Right lung (tissue), 5 donors: ENCODE measurements around the gene NAA15. TPM values are rescaled to one million over a fixed set of nuclear protein-coding genes. Genes with fewer than 3 reads are reported as not detected.
"Not testable (repeated sequence)": the region's sequence is repeated elsewhere in the genome, so short reads cannot be mapped to it uniquely, and the experiment has no call there.

Experiments
- DNase-seq, 2 donors: peaks; one replicate each; pipeline ENCODE4 v3.0.0-alpha.2; 2013
- polyA plus RNA-seq, 5 donors: library from polyadenylated mRNA; unstranded; fragments of 120-200 nt; gene quantifications; one replicate each; pipeline versions ENCODE4 v1.2.1 to v1.2.3, GENCODE V29; 2013; ENCODE audit warnings: inconsistent platforms in 1 of 5, low replicate concordance in 1 of 5; ENCODE audit not compliant: insufficient read length in 5 of 5, insufficient read depth in 1 of 5

Gene NAA15
- polyA plus RNA-seq, 5 donors: 20.8 to 32.2 (median 31.7) TPM

DNA sequence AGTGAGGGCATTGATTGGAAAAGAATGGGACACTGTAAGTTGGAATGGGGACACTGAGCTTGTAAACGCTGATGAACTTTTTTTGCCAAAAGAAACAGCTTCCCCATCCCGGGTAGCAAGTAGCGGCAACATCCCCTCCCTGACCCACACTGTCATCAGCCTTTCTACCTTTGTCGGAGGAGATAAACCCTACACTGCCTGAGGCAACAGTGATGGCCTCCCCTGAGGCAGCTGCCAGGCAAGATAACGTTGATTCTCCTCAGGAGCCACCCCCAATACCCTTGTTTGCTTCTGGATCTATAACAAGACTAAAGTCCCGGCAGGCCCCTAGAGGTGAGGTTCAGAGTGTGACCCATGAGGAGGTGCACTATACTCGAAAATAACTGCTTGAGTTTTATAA, 142.4 kb downstream of the NAA15 start:
- DNase-seq: no peak

DNA sequence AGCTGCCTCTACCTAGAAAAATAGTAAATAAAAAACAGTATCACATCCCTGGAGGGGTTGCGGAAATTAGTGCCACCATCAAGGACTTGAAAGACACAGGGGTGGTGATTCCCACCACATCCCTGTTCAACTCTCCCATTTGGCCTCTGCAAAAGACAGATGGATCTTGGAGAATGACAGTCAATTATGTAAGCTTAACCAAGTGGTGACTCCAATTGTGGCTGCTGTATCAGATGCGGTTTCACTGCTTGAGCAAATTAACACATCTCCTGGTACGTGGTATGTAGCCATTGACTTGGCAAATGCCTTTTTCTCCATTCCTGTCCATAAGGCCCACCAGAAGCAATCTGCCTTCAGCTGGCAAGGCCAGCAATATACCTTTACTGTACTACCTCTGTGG, 143.6 kb downstream of the NAA15 start:
- not testable (repeated sequence) for DNase-seq

DNA sequence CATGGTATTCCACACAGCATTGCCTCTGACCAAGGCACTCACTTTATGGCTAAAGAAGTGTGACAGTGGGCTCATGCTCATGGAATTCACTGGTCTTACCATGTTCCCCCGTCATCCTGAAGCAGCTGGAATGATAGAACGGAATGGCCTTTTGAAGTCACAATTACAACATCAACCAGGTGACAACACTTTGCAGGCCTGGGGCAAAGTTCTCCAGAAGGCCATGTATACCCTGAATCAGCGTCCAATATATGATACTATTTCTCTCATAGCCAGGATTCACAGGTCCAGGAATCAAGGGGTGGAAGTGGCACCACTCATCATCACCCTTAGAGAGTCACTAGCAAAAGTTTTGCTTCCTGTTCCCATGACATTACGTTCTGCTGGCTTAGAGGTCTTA, 145.8 kb downstream of the NAA15 start:
- DNase-seq: not testable (repeated sequence)

DNA sequence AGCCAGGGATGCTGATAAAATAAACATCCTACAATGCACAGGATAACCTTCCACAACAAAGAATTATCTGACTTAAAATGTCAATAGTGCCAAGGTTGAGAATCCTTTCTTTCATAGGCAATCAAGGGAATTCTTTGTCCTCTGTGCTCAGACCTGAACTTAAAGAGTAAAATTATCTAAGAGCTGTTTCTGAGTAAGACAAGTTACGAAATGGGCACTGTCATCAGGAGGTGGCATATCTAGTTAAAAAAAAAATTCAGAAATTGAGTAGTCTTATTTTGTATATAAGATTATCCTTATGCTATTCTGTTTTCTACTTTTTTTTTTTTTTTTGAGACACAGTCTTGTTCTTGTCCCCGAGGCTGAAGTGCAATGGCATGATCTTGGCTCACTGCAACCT, 149.3 kb downstream of the NAA15 start:
- DNase-seq: no peak

DNA sequence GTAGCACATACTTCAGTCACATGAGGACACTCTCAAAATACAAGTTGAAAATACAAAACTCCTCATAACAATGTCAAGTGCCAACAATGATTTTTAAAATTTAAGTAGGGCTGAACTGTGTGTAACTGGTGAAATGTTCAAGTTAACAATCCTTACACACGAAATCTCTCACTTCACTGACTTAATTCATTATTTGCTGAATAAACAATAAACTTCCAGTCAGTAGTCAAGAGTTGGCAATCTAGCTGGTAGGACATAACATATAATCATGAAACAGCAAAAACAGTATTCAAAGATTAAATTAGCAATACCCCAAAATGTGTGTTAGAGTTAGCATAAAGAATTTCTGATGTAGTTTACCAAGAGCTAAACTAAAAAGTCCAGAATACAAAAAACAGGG, 150.7 kb downstream of the NAA15 start:
- DNase-seq: no peak

DNA sequence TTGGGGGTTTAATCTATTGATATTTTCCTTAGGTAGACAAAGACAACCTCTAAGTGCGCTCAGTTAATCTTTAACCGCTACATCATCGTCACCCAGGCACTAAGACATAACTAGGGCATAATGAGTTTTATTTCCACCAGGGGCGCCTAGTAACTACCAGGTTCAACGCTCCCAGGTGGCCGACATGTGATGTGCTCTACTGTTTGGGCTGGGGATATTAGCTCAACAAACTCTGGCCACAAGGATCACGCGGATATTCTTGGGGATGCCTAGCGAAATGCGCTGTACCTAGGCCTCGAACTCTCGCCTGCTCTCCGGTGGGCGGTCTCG, 151.7 kb downstream of the NAA15 start:
- DNase-seq: no peak

DNA sequence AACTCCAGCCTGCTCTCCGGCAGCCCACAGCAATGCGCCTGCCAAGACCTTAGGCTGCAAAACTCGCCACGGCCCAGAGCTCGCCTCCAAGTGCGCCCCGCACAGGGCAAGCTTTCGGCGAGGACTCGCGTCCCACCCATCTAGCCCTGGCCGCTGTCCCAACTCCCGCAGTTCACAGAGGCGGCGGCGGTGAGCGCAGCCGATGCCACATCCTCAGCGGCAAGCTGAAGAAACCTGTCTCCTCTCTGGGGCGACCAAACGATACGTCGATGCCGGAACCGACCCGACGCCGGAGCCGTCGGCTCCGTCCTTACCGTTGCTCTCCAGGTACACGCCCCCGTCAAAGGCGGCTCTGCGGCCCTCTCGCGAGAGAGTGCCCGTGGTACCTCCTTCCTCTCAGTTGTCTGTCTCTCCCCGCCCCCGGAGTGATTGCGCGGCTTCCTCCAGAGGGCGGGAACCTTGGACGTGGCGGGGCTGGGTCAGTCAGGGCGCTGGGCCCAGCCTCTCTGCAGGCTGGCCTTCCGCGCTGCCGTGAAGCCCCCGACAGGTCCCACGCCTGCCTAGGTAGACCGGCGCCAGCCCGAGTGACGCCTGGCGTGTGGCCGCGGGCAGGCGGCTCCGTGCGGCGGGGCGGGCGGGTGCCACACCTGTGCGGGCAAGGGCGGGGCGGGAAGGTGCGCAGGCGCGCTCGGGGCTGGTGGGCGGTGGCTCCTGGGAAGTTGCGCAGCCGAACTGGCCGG, 152.2 kb downstream of the NAA15 start:
- DNase-seq: peak; percentile 97

DNA sequence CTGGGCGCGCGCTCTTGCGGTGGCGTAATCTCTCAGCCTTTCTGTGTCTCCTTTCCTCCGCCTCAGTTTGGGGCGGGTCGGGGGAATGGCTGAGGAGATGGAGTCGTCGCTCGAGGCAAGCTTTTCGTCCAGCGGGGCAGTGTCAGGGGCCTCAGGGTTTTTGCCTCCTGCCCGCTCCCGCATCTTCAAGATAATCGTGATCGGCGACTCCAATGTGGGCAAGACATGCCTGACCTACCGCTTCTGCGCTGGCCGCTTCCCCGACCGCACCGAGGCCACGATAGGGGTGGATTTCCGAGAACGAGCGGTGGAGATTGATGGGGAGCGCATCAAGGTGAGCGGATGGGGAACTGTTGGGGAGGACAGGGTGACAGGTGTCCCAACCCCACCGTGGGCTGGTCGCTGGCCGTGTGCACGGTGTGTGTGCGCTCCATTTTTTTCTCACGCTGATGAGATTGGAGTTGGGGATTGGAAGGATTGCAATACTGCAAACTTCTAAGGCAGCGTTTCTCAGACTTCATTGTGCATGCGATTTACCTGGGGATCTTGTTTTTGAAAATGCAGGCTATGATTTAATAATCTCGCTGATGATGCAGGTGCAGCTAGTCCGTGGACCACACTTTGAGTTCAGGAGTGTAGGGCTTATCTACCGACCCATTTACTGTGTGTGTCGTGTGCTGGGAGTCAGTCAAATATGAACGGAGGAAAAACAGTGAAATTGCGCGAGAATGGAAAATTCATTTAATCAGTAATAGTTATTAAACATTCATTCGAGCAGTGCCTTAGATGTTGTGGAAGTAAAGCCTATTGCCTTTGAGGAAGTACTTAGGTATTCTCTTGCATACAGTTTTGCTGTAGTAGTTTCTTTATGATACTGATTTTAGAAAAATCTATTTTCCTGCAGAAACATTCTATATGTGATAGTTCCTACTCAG, 153.1 kb downstream of the NAA15 start, which contains the start of gene RAB33B:
Gene RAB33B (plus strand): TSS at position 11 of the 935 bp plus-strand sequence. CDS start 75 bp downstream, at position 86.
- no peak for DNase-seq

DNA sequence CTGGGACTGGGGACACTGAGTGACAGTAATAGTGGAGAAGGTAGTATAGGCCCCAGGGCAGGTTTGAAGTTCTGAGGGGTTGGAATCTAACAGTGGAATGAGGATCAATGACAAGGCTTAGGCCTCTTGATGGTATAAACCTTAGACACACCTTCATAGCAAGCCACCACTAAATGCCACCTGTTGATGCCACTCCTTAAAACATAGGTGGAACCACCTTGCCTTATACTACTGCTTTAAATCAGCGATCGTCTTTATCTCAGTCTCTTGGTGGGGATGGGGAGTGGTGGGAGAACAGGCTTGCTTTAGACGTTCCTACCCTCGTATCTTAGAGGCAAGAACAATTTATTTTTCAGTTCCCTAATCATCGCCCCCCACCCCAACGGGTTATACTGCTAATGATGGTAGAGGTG, 153.8 kb downstream of the NAA15 start:
- DNase-seq: no peak

DNA sequence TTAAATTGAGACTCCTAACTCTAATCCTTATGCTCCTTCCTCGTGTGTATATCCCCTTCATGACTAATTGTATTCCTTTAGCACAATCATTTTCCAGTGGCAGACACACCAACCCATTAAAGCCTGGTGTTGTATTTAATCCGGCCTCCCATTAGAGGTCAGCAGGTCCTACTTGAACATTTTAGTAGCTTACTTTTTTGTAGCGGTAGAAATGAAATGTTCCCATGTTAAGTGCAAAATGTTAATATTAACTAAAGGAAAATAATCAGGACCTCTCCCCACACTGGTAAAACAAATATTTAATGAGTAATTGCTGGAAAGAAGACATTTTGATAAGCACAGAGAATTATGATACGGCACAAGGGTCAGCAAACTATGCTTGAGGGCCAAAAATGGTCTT, 156.0 kb downstream of the NAA15 start:
- DNase-seq: no peak

DNA sequence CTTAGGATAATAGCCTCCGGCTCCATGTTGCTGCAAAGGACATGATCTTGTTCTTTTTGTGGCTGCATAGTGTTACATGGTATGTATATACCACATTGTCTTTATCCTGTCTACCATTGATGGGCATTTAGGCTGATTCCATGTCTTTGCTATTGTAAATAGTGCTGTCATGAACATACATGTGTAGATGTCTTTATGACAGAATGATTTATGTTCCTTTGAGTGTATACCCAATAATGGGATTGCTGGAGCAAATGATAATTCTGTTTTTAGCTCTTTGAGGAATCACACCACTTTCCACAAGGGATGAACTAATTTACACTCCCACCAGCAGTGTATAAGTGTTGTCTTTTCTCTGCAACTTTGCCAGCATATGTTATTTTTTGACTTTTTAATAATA, 157.2 kb downstream of the NAA15 start:
- no peak for DNase-seq

DNA sequence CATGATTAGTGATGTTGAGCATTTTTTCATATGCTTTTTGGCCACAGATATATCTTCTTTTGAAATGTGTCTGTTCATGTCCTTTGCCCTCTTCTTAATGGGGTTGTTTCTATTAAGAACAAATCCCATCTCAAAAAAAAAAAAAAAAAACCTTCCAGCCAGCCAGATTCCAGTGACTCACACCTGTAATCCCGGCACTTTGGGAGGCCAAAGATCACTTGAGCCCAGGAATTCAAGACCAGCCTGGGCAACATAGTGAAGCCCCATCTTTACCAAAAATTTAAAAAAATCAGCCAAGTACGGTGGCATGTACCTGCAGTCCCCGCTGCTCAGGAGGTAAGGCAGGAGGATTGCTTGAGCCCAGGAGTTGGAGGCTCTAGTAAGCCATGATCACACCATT, 157.7 kb downstream of the NAA15 start:
- DNase-seq: no peak

DNA sequence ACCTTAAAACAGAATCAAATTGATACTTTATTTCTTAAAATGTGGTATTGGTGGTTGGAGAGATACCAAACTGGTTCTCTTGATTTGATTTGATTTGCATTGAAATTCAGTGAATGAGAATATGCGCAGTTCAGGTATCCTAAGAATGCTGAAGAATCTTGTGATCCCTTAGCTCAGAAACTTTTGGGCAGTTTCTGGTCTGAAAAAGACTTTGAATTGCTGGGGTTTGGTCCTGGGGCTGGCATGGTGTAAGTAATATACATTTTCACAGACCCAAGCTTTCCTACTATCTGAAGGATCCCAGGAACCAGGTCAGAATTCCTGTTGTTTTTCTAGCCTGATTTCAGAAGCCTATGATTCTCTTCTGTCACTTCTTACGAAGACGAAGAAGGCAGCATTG, 159.3 kb downstream of the NAA15 start:
- no peak for DNase-seq

DNA sequence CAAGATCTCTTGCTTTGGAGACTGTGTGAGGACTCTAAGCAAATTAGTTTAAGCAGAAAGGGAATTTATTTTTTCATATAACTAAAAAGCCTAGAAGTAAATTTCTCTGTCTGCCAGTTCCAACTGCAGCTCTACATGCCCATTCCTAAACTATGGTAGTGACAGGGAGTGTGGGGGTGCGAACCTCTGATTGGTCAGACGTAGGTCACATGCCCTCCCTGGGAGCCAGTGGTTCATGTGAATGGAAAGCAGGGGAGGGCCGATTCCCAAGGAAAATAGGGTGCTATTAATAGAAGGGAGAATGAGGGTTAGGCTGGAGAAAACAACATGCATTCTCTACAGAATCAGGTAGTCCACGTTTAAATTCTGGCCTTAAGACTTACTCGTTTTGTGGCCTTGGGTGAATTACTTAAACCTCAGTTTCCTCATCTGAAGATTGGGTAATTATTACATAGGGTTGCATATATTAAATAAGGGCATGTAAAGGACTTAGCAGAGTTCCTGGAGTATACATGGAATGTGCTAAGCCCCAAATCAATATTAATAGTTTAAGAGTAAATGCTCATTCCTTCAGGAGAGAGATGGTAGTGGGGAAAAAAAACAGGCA, 159.8 kb downstream of the NAA15 start:
- no peak for DNase-seq

DNA sequence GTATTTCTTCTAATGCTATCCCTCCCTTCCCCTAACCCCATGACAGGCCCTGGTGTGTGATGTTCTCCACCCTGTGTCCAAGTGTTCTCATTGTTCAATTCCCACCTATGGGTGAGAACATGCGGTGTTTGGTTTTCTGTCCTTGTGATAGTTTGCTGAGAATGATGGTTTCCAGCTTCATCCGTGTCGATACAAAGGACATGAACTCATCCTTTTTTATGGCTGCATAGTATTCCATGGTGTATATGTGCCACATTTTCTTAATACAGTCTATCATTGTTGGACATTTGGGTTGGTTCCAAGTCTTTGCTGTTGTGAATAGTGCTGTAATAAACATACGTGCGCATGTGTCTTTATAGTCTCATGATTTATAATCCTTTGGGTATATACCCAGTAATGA, 163.2 kb downstream of the NAA15 start:
- DNase-seq: not testable (repeated sequence)

DNA sequence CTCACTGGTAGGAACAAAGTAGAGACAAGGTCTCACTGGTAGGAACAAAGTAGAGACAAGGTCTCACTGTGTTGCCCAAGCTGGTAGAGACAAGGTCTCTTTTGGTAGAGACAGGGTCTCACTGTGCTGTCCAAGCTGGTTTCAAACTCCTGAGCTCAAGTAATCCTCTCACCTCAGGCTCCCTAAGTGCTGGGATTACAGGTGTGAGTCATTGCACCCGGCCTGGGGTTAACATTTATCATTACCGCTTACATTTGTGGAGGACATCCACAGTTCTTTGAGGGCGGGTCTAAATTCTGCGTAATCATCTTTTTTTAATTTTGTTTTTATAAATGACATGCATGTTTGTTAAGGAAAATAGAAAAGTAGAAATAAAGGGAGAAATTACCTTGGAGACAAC, 164.6 kb downstream of the NAA15 start:
- no peak for DNase-seq

DNA sequence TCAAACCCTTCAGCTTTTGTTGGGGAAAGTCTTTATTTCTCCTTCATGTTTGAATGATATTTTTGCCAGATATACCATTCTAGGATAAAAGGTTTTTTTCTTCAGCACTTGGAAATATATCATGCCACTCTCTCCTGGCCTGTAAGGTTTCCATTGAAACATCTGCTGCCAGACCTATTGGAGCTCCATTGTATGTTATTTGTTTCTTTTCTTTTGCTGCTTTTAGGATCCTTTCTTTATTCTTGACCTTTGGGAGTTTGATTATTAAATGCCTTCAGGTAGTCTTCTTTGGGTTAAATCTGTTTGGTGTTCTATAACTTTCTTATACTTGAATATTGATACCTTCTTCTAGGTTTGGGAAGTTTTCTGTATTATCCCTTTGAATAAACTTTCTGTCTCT, 167.5 kb downstream of the NAA15 start:
- DNase-seq: not testable (repeated sequence)

DNA sequence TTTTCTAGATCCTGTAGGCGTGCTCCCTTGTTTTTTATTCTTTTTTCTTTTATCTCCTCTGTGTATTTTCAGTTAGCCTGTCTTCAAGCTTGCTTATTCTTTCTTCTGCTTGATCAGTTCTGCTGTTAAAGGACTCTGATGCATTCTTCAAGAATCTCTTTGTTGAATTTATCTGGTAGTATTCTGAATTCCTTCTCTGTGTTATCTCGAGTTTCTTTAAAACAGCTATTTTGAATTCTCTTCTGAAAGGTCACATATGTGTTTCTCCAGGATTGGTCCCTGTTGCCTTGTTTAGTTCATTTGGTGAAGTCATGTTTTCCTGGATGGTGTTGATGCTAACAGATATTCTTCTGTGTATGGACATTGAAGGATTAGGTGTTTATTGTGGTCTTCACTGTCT, 167.9 kb downstream of the NAA15 start:
- no peak for DNase-seq
